Effector CD8-positive, alpha-beta T cell (primary cell): ENCODE results near the gene TBC1D23.
"Not testable (repeated sequence)": the region's sequence is repeated elsewhere in the genome, so short reads cannot be mapped to it uniquely, and the experiment has no call there.

Source experiments
- DNase-seq: peaks from one replicate; lab custom pipeline; 2025; lab: John Stamatoyannopoulos, UW
- total RNA-seq, 4 experiments: gene quantifications; one replicate each; lab custom pipeline; 2026; lab: John Stamatoyannopoulos, UW

Gene TBC1D23
- 52.1 to 62.2 (median 56.8) reads per million in 4 experiments for total RNA-seq

DNA sequence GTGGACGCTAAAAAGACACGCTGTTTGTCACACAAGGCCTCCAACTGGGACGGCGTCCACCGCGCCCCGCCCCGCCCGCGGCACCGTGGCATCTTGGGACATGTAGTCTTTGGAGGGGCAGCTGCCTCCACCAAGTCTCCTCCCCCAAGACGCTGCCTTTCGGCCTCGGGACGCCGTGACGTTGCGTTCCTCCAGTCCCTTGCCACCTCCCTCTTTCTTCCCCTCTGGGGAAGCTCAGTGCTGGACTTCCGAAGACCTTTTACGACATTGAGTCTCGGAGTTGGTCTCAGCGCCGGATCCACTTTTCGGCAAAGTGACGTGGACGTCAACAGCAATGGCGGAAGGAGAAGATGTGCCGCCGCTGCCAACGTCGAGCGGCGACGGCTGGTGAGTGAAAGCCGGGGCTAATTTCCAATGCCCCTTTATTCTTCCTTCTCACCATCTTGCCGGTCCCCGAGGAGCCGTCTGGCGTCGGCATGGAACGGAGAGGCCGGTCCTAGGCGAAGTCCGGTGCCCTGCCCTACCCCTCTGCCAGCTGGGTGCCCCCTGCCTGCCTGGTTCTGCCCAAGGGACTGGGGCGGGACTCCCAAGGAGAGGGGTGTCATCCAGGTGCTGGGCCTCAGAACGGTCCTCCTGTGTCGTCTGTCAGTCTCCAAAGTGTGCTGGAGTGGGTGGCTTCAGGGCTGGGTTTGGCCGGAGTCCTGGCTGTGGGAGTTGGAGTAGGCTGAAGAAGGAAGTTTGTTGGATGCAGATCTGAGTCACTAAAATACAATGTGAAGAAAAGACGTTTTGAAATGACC lies at the start of gene TBC1D23:
Gene TBC1D23 (plus strand): TSS at position 308 of the 800 bp plus-strand sequence. CDS start 27 bp downstream, at position 335.
- peak; percentile 95 for DNase-seq

DNA sequence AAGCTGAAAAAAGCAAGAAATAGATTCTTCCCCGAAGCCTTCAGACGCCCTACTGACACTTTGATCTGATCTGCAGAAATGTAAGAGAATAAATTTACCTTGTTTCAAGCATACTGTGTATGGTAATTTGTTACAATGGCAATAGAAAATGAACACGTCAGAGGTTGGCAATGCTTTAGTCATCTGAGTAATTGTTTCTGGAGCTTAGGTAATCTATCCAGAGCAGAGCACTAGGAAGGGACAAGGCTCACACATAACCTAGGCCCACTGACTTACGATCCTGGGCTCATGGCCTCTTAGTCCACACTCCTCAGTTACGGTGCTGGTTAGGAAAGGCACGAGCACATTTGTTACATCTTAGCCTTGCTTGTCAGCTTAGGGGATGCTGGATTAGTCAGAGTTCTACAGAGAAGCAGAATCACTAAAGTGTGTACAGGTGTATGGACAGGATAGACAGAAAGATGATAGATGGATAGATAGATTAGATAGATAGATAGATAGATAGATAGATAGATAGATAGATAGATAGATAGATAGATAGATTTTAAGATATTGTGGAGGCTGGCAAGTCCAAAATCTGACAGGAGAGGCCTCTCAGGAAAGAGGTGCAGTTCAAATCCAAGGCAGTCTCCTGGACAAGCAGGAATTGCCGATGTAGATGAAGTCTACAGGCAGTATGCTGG lies 46.8 kb upstream of the TBC1D23 start:
- DNase-seq, result no peak

DNA sequence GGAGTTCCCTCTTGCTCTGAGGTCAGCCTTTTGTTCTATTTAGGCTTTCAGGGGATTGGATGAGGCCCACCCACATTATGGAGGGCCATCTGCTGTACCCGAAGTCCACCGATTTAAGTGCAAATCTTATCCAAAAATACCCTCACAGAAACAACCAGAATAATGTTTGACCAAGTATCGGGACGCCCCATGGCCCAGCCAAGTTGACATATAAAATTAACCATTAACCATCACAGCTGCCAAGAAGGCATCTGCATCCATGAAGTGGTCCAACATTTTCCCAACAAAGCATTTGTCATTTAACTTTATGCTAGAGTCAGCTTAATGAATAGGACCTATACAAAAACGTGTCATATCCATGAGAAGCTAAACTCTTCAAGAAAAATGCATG lies 46.2 kb upstream of the TBC1D23 start:
- DNase-seq, result no peak

DNA sequence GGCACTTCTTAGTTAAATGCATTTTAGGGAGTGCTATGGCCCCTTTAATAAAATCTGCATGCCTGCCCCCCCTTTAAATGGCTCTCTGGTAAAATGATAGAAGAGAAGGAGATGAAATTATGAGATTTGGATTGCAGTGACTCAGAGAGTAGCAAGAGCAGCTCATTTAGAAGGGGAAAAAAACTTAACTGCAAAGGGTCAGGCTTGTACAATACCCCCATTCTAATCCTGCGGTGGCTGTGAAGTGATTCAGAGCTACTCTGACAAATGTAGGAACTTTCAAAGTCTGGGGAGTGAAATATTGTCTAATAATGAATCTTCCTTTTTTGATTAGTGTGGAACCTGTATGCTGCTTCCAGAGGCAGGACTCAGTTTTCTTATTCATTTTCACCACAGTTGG lies 44.1 kb upstream of the TBC1D23 start:
- no peak for DNase-seq

DNA sequence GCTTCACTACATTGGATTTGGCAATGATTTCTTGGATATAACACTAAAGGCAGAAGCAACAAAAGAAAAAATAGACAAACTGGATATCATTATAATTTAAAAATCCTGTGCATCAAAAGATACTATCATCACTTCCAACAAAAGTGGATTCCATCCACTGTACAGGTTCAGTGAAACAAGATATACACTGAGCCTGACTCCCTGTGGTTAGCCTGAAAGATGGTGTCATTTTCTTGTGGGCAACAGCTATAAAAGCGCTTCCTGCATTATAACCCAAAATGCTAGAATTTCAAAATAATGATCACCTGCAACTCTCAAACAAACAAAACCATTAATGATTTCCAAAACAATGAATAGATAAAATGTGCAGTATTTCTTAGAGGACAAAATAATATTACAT lies 39.6 kb upstream of the TBC1D23 start:
- no peak for DNase-seq

DNA sequence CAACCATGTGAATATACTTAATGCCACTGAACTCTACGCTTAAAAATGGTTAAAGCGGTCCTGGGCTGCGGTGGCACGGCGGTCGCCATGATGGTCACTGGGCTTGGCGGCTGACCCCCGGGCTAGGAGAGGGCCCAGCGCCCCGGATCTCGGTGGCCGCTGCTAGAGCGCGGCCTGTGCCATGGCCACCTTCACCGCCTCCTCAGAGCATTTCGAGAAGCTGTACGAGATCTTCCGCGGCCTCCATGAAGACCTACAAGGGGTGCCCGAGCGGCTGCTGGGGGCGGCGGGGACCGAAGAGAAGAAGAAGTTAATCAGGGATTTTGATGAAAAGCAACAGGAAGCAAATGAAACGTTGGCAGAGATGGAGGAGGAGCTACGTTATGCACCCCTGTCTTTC lies 35.6 kb upstream of the TBC1D23 start:
- DNase-seq, result no peak

DNA sequence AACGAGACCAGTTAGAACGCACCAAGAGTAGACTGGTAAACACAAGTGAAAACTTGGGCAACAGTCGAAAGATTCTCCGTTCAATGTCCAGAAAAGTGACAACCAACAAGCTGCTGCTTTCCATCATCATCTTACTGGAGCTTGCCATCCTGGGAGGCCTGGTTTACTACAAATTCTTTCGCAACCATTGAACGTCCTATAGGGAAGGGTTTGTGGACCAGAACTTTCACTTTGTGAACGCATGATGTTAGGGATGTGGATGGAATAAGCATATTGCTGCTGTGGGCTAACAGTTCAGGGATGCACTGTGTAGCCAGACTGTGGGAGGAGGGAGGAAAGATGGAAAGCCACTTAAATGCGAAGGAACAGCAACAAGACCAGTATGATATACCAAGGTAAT lies 34.9 kb upstream of the TBC1D23 start:
- DNase-seq, result no peak

DNA sequence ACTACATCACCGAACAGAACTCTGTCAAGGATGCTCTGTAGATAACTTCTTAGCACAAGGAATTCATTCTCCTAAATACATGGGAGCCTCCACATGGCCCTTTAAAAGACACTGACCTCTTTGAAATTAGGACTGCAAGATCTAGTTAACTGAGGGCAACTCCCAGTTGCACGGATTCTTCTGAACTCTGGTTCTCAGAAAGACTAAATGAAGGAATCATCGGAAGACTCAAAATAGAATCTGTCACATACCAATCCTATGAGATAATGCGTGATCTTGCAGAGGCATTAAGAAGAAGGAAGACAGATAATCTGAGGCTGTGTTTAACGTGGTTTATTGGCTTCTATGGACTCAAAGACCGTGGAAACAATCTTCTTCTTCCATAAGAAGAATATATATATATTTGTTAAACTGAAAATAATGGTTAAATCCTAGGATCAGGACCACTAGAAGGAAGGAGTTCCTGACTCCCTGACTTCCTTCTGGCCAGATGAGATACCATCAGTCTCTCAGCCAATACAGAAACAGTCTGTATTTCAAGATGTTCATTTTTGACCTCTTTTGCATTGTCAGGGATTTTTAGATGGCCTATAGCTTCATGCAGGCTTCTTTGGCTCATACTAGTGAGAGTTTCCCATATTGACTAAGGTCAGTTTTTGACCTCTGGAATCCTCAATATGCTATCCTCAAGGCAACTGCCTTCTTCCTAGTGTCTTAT lies 33.9 kb upstream of the TBC1D23 start:
- no peak for DNase-seq

DNA sequence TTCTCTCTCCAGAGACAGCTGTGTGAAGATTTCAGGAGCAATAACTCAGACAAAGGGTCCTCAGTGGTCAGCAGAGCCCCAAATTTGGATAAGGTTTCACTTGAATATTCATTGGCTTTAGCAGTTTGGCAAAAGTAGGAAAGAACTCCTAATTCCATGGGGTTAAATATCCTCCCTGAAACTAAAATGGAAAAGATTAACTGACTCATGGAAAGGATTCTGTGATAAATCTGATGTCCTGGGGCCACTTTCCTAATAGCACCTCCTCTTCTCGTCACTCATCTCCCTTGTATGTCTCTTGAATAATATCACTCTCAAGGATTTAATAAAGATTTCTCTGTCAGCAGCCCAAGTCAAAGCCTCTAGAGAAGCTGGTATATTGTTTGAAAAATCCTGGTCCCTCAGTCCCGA lies 33.3 kb upstream of the TBC1D23 start:
- DNase-seq, result no peak

DNA sequence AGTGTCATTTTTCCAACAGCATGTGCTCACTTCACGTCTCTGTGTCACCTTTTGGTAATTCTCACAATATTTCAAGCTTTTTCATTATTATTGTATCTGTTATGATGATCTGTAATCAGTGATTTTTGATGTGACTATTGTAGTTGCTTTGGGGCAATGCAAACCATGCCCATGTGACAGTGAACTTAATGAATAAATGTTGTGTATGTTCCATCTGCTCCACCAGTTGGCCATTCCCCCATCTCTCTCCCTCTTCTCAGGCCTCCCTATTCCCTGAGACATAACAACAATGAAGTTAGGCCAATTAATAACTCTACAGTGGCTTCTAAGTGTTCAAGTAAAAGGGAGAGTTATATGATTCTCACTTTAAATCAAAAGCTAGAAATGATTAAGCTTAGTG lies 32.5 kb upstream of the TBC1D23 start:
- DNase-seq, result no peak

DNA sequence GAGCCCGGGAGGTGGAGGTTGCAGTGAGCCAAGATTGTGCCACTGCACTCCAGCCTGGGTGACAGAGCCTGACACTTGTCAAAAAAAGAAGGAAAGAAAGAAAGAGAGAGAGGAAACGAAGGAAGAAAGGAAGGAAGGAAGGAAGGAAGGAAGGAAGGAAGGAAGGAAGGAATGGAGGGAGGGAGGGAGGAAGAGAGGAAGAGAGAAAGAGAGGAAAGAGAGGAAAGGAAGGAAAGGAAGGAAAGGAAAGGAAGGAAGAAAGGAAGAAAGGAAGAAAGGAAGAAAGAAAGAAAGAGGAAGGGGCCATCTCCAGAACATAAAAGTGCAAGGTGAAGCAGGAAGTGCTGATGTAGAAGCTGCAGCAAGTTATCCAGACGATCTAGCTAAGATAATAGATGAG lies 31.6 kb upstream of the TBC1D23 start:
- not testable (repeated sequence) for DNase-seq

DNA sequence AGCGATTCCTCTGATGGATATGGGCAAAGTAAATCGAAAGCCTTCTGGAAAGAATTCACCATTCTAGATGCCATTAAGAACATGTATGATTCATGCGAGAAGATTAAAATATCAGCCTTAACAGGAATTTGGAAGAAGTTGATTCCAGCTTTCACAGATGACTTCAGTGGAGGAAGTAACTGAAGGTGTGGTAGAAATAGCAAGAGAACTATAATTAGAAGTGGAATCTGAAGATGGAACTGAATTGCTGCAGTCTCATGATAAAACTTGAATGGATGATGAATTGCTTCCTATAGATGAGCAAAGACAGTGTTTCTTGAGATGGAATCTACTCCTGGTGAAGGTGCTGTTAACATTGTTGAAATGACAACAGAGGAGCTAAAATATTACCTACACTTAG lies 30.1 kb upstream of the TBC1D23 start:
- no peak for DNase-seq

DNA sequence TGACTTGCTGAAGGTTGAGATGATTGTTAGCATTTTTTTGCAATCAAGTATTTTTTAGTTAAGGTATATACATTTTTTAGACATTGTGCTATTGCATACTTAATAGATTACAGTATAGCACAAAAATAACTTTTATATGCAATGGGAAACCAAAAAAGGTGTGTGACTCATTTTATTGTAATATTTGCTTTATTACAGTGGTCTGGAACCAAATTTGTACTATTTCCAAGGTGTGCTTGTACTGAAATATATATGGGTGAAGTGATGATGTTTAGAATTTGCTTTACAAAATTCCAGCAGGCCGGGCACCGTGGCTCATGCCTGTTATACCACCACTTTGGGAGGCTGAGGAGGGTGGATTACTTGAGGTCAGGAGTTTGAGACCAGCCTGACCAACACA lies 29.1 kb upstream of the TBC1D23 start:
- no peak for DNase-seq

DNA sequence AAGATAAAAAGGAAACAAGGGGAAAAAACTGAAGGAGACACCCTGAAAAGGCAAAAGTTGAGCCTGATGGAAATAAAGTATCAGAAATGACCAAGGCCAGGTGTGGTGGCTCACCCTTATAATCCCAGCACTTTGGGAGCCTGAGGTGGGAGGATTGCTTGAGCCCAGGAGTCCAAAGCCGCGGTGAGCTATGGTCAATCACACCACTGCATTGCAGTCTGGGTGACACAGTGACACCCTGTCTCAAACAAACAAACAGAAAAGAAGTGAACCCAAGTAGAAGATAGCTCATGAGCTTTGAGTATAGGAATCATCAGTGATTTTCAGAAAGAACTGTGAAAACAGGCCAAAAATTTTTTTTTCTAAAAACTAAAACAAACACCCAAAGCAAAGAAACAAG lies 26.4 kb upstream of the TBC1D23 start:
- DNase-seq, result no peak

DNA sequence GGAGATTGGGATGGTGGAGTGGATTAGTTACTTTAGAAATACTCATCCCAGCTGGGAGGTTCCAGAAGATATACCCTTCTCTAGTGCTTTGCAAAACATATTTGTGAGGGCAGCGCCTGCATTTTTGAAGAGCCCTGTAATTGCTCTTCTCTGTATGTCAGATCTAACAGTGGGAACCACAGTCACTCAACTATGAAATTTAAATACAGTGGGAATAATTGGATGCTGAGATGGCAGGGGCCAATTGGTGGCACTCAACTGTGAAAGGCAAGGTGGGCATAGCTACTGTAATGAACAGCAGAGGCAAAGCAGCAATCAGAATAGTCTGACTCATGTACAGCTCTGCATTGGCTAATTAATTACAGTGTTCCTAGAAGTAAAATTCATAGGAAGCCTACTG lies 22.2 kb upstream of the TBC1D23 start:
- DNase-seq, result no peak

DNA sequence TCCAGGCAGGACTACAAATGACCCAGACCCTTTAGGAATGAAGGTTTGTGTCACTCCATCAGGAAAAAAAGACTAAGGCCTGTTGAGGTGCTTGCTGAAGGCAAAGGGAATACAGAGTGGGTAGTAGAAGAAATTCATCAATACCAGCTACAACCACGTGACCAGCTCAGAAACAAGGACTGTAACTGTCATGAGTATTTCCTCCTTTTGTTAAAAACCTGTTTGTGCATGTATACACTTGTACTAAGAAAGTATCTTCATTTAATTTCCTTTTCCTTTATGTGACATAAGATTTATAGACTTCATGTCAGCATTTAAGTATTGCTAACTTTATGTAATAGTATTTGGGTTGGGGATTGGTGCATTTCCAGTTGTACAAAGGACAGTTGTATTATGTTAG lies 18.3 kb upstream of the TBC1D23 start:
- not testable (repeated sequence) for DNase-seq

DNA sequence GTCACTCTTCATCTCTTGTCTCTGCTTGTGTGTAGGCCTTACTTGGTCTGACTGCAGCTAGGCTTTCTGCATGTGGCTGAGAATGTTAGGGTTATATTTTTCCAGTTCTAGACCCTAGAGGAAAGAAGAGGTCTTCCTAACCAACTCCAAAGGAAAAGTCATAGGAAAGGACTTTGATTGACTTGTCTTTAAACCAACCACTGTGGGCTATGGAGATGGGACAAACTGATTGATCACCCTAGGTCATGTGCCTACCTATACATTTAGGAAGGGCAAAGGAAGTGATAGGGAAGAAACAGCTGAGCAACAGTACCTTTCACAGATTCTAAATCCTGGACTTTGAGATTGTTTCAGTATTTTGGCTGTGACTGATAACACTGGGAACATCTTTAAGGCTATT lies 16.5 kb upstream of the TBC1D23 start:
- no peak for DNase-seq

DNA sequence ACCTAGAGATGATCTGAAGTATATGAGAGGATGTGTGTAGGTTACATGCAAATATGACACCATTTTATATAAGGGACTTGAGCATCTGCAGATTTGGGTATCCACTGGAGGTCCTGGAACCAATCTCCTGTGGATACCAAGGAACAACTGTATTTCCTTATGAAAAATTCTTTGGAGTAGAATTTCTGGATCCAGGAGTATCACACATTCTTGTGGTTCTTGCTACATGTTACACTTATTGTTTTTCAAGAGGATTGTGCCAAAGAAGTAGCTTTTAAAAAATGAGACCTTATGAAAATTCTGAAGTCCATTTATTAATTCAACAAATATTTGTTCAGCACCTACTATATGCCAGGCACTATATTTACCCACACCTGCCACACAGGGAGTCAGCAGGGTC lies 15.7 kb upstream of the TBC1D23 start:
- DNase-seq, result no peak

DNA sequence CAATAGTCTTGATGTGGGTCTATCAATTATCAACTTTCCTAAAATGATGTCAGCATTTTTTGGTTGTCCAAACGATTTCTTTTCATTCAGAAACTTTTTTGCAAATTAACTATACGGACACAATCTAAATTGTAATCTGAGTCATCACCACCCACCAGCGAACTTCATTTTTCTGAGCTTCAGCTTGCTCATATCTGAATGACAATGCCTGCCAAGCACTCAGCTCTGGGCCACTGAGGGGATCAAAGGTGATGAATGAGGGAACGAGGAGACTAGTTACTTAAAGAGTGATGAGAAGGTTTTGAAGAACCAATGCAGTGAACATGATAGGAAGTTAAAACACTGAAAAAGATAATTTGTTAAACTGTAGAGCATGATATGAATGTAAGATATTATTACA lies 14.9 kb upstream of the TBC1D23 start:
- no peak for DNase-seq

DNA sequence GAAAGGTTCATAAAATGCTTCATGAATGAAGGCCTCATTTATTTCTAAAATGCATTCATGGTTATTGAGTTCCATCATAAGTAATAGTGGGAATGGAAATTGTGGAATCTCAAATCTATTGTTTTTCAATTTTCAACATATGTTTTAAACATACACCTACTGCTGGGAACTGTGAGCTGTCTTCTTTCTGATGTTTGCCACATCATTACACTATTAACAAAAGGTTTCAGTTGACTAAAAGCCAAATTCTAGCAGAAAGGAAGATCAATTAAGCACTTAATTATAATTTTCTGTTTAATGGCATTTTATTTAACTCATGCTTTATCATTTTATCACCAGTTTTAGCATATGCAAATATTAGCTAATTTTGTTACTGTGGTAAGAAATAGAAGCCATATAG lies 13.8 kb upstream of the TBC1D23 start:
- DNase-seq, result no peak

DNA sequence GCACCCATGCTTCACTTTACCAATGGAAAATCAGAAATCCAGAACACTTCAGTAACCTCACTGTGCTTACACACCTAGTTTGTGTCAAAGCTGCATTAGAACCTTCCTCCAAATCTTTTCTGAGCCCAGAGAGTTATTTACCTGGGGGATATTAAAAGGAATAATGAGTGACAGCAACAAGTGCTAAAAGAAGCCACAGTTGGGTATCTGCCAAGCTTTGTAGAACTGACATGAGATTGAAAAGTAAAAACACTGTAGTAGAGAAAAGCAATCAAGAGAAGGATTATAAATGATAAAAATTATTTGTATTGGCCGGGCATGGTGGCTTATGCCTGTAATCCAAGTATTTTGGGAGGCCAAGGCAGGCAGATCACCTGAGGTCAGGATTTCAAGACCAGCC lies 8.8 kb upstream of the TBC1D23 start:
- DNase-seq, result no peak

DNA sequence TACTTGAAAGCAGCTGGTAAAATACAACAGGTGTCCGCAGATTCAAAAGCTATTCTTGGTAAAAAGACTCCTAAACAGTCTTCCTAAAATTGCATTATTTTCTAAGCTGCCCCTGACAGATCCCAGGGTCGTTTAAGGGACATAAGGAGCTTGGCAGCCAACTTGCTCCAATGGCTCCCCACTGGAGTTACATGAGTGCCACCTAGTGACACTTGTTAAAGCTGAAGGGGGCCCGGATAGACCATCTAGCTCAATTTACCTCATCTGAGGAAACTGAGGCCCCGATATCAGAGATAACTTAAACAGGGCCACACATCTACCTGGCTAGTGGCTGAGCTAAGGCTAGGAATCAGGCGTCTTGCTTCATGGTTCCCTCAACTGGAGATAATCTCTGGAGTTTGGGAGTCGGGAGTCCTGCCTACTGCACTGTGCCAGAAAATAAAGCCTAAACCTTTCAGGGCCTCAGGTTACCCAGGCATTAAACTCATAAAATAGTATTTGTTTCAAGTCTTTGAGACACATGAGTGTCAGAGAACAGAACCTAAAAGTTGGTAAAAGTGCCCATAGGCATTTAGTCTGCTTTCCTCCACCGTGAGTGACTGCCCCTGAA lies 6.5 kb upstream of the TBC1D23 start:
- peak; percentile 2 for DNase-seq
